NCI-H510A (cell line): ENCODE measurements around the gene ADIPOQ.
"Not testable (repeated sequence)": the region's sequence is repeated elsewhere in the genome, so short reads cannot be mapped to it uniquely, and the experiment has no call there.

Experiments used
- DNase-seq: peaks from one replicate; lab custom pipeline; 2025; lab: John Stamatoyannopoulos, UW

ADIPOQ gene

GRCh38 chr3:186870421-186871201, 28.1 kb downstream of the ADIPOQ start:
- DNase-seq, result no peak

- no peak for DNase-seq
Observed at GRCh38 chr3:186871403-186871924, 29.0 kb downstream of the ADIPOQ start.

- DNase-seq, result not testable (repeated sequence)
Observed at GRCh38 chr3:186873796-186874195, 31.3 kb downstream of the ADIPOQ start.

- DNase-seq, result not testable (repeated sequence)
Observed at GRCh38 chr3:186874216-186874615, 31.7 kb downstream of the ADIPOQ start.

- DNase-seq, result not testable (repeated sequence)
Observed at GRCh38 chr3:186874841-186875240, 32.3 kb downstream of the ADIPOQ start.

GRCh38 chr3:186875708-186876107, 33.2 kb downstream of the ADIPOQ start:
- DNase-seq, result no peak

GRCh38 chr3:186879781-186880180, 37.3 kb downstream of the ADIPOQ start:
- DNase-seq, result no peak

GRCh38 chr3:186880406-186880805, 37.9 kb downstream of the ADIPOQ start:
- no peak for DNase-seq

- no peak for DNase-seq
Observed at GRCh38 chr3:186882150-186882524, 39.6 kb downstream of the ADIPOQ start.

- DNase-seq, result no peak
Observed at GRCh38 chr3:186882881-186883685, 40.6 kb downstream of the ADIPOQ start.

GRCh38 chr3:186883686-186884058, 41.2 kb downstream of the ADIPOQ start:
- no peak for DNase-seq

- not testable (repeated sequence) for DNase-seq
Observed at GRCh38 chr3:186884868-186885267, 42.4 kb downstream of the ADIPOQ start.

GRCh38 chr3:186886202-186886981, 43.9 kb downstream of the ADIPOQ start:
- no peak for DNase-seq

GRCh38 chr3:186887507-186887938, 45.0 kb downstream of the ADIPOQ start:
- not testable (repeated sequence) for DNase-seq

GRCh38 chr3:186888569-186888968, 46.1 kb downstream of the ADIPOQ start:
- DNase-seq, result no peak

GRCh38 chr3:186889698-186890097, 47.2 kb downstream of the ADIPOQ start:
- not testable (repeated sequence) for DNase-seq

- DNase-seq, result no peak
Observed at GRCh38 chr3:186890911-186891310, 48.4 kb downstream of the ADIPOQ start.

- DNase-seq, result not testable (repeated sequence)
Observed at GRCh38 chr3:186893071-186893470, 50.6 kb downstream of the ADIPOQ start.

- no peak for DNase-seq
Observed at GRCh38 chr3:186895406-186895805, 52.9 kb downstream of the ADIPOQ start.

- DNase-seq, result no peak
Observed at GRCh38 chr3:186896006-186896405, 53.5 kb downstream of the ADIPOQ start.

GRCh38 chr3:186896875-186897274, 54.4 kb downstream of the ADIPOQ start:
- no peak for DNase-seq

- no peak for DNase-seq
Observed at GRCh38 chr3:186901135-186901734, 58.7 kb downstream of the ADIPOQ start.
